Choroid plexus epithelial cell (primary cell): ENCODE data around the gene DMXL2.
"Not testable (repeated sequence)": the region's sequence is repeated elsewhere in the genome, so short reads cannot be mapped to it uniquely, and the experiment has no call there.

Source experiments
- DNase-seq: peaks from one replicate; pipeline ENCODE4 v3.0.0-alpha.2; 2010; ENCODE audit warnings: low read depth
- H3K4me3 ChIP-seq: 2 replicates; pipeline ENCODE4 v1.5.1; 2011; ENCODE audit warnings: low read depth, mild to moderate bottlenecking, control low read depth, low read length, moderate library complexity
- CTCF ChIP-seq: conservative IDR thresholded peaks from 2 replicates; pipeline ENCODE4 v1.5.1; 2011; ENCODE audit warnings: low read depth, mild to moderate bottlenecking, control low read depth, inconsistent platforms, low read length, moderate library complexity

DMXL2 gene

GRCh38 chr15:51483520-51483919 is 139.1 kb downstream of the DMXL2 start:
- H3K4me3 ChIP-seq: no peak overlapping the region
- no peak for DNase-seq
- TF ChIP-seq CTCF: no peak

GRCh38 chr15:51475736-51476135 is 146.8 kb downstream of the DMXL2 start:
- TF ChIP-seq CTCF: no peak
- H3K4me3 ChIP-seq: no peak overlapping the region
- DNase-seq: no peak

- DNase-seq: no peak
- TF ChIP-seq CTCF: no peak
- no peak overlapping the region for H3K4me3 ChIP-seq
These were observed 152.1 kb downstream of the DMXL2 start for GRCh38 chr15:51470512-51470911.

- H3K4me3 ChIP-seq: no peak overlapping the region
- DNase-seq: no peak
- no peak for TF ChIP-seq CTCF
These were observed 161.8 kb downstream of the DMXL2 start for GRCh38 chr15:51460796-51461195.

- H3K4me3 ChIP-seq: no peak overlapping the region
- TF ChIP-seq CTCF: no peak
- DNase-seq: peak; percentile 55
These were observed 172.6 kb downstream of the DMXL2 start for GRCh38 chr15:51450001-51450400.

GRCh38 chr15:51448622-51449399 is 173.8 kb downstream of the DMXL2 start:
- TF ChIP-seq CTCF: no peak
- DNase-seq: peak; percentile 38
- no peak overlapping the region for H3K4me3 ChIP-seq

- TF ChIP-seq CTCF: no peak
- H3K4me3 ChIP-seq: no peak overlapping the region
- DNase-seq: no peak
These were observed 174.5 kb downstream of the DMXL2 start for GRCh38 chr15:51447855-51448621.

GRCh38 chr15:51446029-51446744 is 176.4 kb downstream of the DMXL2 start:
- not testable (repeated sequence) for DNase-seq, H3K4me3 ChIP-seq
